LNCAP (cell line): Measurements from ENCODE around the gene STXBP2.

Source experiments
- TF ChIP-seq, protein P1 (sequence below): fragments of 450-650 bp; IDR thresholded peaks from 2 replicates; pipeline ENCODE4 v1.5.1; 2017; ENCODE audit warnings: mild to moderate bottlenecking

The STXBP2 gene

GRCh38 chr19:7640803-7641202 lies 3.9 kb downstream of the STXBP2 start:
- TF ChIP-seq, protein P1, sequence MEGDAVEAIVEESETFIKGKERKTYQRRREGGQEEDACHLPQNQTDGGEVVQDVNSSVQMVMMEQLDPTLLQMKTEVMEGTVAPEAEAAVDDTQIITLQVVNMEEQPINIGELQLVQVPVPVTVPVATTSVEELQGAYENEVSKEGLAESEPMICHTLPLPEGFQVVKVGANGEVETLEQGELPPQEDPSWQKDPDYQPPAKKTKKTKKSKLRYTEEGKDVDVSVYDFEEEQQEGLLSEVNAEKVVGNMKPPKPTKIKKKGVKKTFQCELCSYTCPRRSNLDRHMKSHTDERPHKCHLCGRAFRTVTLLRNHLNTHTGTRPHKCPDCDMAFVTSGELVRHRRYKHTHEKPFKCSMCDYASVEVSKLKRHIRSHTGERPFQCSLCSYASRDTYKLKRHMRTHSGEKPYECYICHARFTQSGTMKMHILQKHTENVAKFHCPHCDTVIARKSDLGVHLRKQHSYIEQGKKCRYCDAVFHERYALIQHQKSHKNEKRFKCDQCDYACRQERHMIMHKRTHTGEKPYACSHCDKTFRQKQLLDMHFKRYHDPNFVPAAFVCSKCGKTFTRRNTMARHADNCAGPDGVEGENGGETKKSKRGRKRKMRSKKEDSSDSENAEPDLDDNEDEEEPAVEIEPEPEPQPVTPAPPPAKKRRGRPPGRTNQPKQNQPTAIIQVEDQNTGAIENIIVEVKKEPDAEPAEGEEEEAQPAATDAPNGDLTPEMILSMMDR: no peak

DNA sequence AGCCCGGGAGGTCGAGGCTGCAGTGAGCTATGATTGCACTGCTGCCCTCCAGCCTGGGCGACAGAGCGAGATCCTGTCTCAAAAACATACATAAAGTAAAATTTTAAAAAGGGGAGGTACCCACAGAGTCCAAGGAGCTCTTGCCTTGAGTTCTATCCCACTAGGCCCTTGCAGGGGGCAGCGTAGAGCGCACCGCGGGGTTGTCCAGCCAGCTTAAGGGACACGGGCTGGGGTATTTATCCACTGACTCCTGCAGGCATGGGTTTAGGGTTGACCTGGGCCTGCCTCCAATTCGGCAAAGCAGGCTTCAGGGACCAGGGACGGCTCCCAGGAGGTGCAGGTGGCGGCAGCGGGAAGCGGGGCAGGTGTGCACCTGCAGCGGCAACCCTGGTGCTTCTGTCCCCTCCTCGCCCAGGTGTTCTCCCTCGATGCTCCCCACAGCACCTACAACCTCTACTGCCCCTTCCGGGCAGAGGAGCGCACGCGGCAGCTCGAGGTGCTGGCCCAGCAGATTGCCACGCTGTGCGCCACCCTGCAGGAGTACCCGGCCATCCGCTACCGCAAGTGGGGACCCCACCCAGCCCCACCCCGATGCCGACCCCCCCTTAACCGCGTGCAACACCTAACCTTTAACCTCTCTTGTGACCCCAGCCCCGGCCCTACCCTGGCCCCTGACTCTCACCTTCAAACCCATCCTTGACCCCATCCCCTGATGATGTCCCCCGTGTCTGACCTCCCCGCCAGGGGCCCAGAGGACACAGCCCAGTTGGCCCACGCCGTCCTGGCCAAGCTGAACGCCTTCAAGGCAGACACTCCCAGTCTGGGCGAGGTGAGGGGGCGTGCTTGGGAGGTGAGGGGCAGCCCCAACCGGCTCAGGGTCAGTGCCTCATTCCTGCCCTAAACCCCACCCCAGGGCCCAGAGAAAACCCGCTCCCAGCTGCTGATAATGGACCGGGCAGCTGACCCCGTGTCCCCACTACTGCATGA lies 4.7 kb downstream of the STXBP2 start:
- TF ChIP-seq, protein P1: peak; percentile 7; the same call in 1 of the 2 replicates

DNA sequence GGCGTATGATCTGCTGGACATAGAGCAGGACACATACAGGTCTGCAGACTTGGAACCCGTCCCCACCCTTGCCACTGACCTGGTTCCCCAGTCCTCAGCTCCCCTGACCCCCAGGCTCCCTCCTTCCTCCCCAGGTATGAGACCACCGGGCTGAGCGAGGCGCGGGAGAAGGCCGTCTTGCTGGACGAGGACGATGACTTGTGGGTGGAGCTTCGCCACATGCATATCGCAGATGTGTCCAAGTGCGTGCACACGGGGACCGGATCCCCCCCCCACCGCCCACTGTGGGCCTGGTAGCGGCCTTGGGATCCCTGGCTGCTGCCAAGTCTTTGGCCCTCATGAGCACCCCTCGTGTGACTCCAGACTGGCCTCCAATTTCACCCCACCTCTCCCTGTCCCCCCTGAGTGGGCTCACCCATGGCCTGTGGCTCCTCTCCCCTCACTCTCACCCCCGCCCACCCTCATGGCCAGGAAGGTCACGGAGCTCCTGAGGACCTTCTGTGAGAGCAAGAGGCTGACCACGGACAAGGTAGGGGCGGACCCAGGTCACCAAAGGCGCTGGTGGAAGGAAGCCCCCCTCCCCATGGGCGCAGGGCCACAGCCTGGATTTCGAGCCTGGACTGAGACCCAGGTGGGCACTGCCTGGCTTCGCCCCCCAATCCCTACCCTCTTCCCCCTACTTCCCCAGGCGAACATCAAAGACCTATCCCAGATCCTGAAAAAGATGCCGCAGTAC lies 5.6 kb downstream of the STXBP2 start:
- TF ChIP-seq, protein P1: no peak

GRCh38 chr19:7643031-7643415 lies 6.1 kb downstream of the STXBP2 start:
- TF ChIP-seq, protein P1: no peak

GRCh38 chr19:7644550-7644877 lies 7.6 kb downstream of the STXBP2 start:
- TF ChIP-seq, protein P1: no peak

- TF ChIP-seq, protein P1: no peak
Observed at GRCh38 chr19:7645163-7645562, 8.3 kb downstream of the STXBP2 start.

DNA sequence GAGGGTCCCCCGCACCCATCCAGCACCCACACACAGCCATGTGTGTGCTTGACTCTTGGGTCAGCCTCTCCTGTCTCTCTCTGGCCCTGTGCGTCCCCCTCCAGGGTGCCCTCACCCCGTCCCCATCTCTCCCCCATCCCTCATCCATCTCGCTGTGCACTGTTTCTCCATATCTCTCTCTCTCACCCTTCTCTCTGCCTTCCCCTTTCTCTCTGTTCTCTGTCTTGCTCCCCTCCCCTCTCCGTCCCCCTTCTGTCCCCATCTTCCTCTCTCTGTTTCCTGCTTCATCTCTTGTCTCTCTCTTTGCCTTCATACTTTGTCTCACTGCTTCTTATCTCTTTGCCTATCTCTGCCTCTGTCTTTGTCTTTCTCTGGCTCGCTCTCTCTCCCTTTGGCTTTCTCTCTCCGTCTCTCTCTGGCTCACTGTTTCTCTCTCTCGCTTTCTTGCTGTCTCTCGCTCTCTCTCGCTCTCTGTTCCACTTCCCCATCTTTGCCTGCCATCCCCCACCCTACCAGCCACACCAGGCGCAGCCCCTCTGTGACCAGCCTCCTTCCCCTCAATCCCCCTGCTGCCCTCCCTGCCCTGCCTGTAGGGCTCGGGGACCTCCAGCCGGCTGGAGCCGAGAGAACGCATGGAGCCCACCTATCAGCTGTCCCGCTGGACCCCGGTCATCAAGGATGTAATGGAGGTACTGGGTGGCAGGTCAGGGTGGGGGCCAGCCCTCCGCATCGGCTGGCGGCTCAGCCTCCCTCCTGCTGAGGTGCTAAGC lies 8.9 kb downstream of the STXBP2 start:
- TF ChIP-seq, protein P1: no peak
